Esophagus squamous epithelium (tissue), 5 donors: Measurements from ENCODE around the gene PRPS2. TPM values are rescaled to one million over a fixed set of nuclear protein-coding genes. Genes with fewer than 3 reads are reported as not detected.

Experiments used
- DNase-seq: peaks from one replicate; lab custom pipeline; 2025; lab: John Stamatoyannopoulos, UW
- H3K27ac ChIP-seq, 4 donors: fragments of 200-600 bp; sonication (generic); one replicate each; pipeline ENCODE4 v1.5.1; 2016 to 2019; ENCODE audit warnings: mild to moderate bottlenecking in 1 of 4
- H3K27me3 ChIP-seq, 4 donors: fragments of 200-600 bp; sonication (generic); 1 replicate in 3 of 4; 2 replicates in 1 of 4; pipeline versions ENCODE4 v1.5.1 to v1.6.0; 2017 to 2021; ENCODE audit warnings: antibody characterized with exemption in 1 of 4
- H3K36me3 ChIP-seq, 3 donors: fragments of 200-600 bp; sonication (generic); one replicate each; pipeline ENCODE4 v1.5.1; 2016 to 2019
- H3K4me1 ChIP-seq, 3 donors: fragments of 200-600 bp; sonication (generic); one replicate each; pipeline ENCODE4 v1.5.1; 2017 to 2019
- H3K4me3 ChIP-seq, 4 donors: fragments of 200-600 bp; sonication (generic); 1 replicate in 3 of 4; 2 replicates in 1 of 4; pipeline ENCODE4 v1.5.1; 2016 to 2019; ENCODE audit warnings: mild to moderate bottlenecking in 2 of 4, moderate library complexity in 1 of 4
- H3K9me3 ChIP-seq, 3 donors: fragments of 200-600 bp; sonication (generic); one replicate each; pipeline ENCODE4 v1.5.1; 2016 to 2019
- CTCF ChIP-seq, 6 experiments: fragments of 450-650 bp in 4 of 6; fragments of 200-600 bp in 2 of 6; sonication (generic) in 2 of 6; IDR thresholded peaks; one replicate each; pipeline ENCODE4 v1.5.1; 2016 to 2019; ENCODE audit warnings: antibody characterized with exemption in 6 of 6, mild to moderate bottlenecking in 4 of 6, moderate library complexity in 4 of 6
- POLR2A ChIP-seq, 4 donors: fragments of 450-650 bp; IDR thresholded peaks; one replicate each; pipeline ENCODE4 v1.6.1; 2017; ENCODE audit warnings: antibody characterized with exemption in 4 of 4, mild to moderate bottlenecking in 4 of 4, moderate library complexity in 3 of 4
- WGBS, 2 donors: methylation state at CpG; one replicate each; pipeline ENCODE4 v1.1.5; 2018; 5-methylcytosine and 5-hydroxymethylcytosine counted together
- intact Hi-C: fragments of 100-400 bp; cut with DNase I; formaldehyde crosslinking; loops from one replicate; pipeline ENCODE4 v1.15.0; 2022
- total RNA-seq, 4 donors: library from RNA; depleted of rRNA; stranded (reverse); fragments of >200 nt; gene quantifications; one replicate each; pipeline ENCODE4 v1.1.0, GENCODE V29; 2016
- donor health status: DM: yes; HTN: yes; CAD: no.

PRPS2 gene
- total RNA-seq, 4 donors from 2014 or later, result 19.4 to 43.2 (median 25.3) TPM

DNA sequence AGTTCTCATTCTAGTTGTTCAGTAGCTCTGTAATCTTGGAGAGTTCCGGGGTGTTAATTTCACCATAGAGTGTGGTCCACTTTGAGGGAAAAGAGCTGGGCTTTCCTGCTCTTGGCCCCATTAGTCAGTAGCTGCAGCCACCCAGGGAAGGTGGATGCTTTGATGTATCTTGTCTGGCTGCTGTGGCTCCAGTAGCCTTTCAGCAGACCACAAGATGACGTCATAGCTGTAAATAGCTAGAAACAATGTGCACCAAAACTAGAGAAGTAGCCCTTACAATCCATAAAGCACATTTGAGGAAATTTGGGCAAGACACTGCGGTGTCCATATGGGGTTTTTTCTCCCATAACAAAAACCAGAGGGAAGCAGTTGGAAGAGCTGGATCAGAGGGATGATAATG is 32.9 kb upstream of the PRPS2 start:
- no peak overlapping the region for H3K27ac ChIP-seq
- WGBS, 2 donors, result 71 to 100% methylated on average over 1 to 3 of the region's 3 CpGs
- no peak overlapping the region for H3K4me3 ChIP-seq
- no peaks in the 10 kb centered on the region for H3K27me3 ChIP-seq
- intact Hi-C loops, result no loop called here
- no peak for TF ChIP-seq POLR2A (IDR thresholded peaks at IDR 0.05)
- no peak for TF ChIP-seq CTCF (IDR thresholded peaks at IDR 0.05)
- no peaks in the 10 kb centered on the region for H3K4me1 ChIP-seq
- H3K9me3 ChIP-seq, result peaks cover 0 to 3% (median 0%) of the 10 kb centered on the region in 3 donors
- no peaks in the 10 kb centered on the region for H3K36me3 ChIP-seq
- no peak for DNase-seq

DNA sequence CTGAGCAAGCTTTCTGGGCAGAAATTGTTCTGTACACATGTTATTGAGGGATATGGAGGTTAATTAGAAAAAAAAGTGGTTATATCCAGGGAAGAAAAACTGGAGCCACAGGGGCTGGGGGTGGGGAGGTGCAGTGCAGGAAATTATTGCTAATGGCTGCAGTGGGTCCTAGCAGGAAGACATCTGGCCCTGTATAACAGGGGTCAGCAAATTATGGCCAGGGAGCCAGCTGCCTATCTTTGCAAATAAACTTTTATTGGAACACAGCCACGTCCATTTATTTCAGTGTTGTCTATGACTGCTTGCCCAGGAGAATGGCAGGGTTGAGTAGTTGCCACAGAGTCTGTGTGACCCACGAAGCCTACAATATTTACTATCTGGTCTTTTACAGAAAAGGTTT is 23.4 kb upstream of the PRPS2 start:
- no peaks in the 10 kb centered on the region for H3K36me3 ChIP-seq
- H3K4me3 ChIP-seq, result no peak overlapping the region
- H3K27ac ChIP-seq, result no peak overlapping the region
- TF ChIP-seq POLR2A (IDR thresholded peaks at IDR 0.05) (no peak), CTCF (IDR thresholded peaks at IDR 0.05) (no peak)
- WGBS, 2 donors, result 32 to 48% methylated on average over 2 of the region's 2 CpGs
- H3K27me3 ChIP-seq, result peaks cover 0 to 17% (median 0%) of the 10 kb centered on the region in 4 donors
- intact Hi-C loops, result no loop called here
- DNase-seq, result no peak
- no peaks in the 10 kb centered on the region for H3K9me3 ChIP-seq
- H3K4me1 ChIP-seq, result no peaks in the 10 kb centered on the region

- no peak for DNase-seq
- Histone ChIP-seq H3K4me3 (no peak overlapping the region), H3K27me3 (peaks cover 0 to 24% (median 1%) of the 10 kb centered on the region in 4 donors), H3K9me3 (no peaks in the 10 kb centered on the region), H3K4me1 (no peaks in the 10 kb centered on the region), H3K27ac (no peak overlapping the region), H3K36me3 (no peaks in the 10 kb centered on the region)
- TF ChIP-seq CTCF (IDR thresholded peaks at IDR 0.05), result no peak
- no peak for TF ChIP-seq POLR2A (IDR thresholded peaks at IDR 0.05)
- intact Hi-C loops, result no loop called here
- WGBS, 2 donors, result 66 to 84% methylated on average over 4 of the region's 4 CpGs
Observed at GRCh38 chrX:12768491-12768890, 22.7 kb upstream of the PRPS2 start.

- DNase-seq, result no peak
- Histone ChIP-seq H3K27me3 (peaks cover 0 to 28% (median 1%) of the 10 kb centered on the region in 4 donors), H3K4me1 (no peaks in the 10 kb centered on the region), H3K4me3 (no peak overlapping the region), H3K9me3 (no peaks in the 10 kb centered on the region), H3K27ac (no peak overlapping the region), H3K36me3 (no peaks in the 10 kb centered on the region)
- 28 to 43% methylated on average over 4 to 5 of the region's 5 CpGs for WGBS, 2 donors
- intact Hi-C loops, result no loop called here
- TF ChIP-seq CTCF (IDR thresholded peaks at IDR 0.05), result peak; percentile 8 to 52 (median 40)
- no peak for TF ChIP-seq POLR2A (IDR thresholded peaks at IDR 0.05)
Observed at GRCh38 chrX:12770440-12770839, 20.8 kb upstream of the PRPS2 start.

DNA sequence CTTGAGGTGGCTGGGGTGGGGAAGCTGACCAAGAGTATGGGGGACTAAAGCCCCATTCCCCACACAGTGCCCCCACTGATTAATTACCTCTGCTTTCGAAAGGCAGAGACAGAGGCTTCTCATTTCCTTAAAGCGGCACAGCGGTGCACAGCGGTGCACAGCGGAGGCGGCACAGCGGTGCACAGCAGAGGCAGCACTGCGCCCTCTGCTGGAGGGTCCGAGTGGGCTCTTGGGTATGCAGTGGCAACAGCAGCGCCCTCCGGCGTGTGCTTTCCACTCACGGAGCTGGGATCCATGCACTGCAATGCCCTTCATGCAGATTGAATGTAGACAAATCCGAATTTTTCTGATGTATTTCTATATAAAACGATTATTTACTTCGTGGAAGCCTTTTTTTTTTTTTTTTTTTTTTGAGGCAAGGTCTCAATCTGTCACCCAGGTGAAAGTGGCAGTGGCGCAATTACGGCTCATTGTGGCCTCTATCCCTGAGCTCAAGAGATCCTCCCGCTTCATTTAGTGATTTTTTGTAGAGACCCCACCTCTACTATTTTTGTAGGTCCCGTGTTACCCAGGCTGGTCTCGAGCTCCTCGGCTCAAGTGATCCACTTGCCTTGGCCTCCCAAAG is 19.7 kb upstream of the PRPS2 start:
- intact Hi-C loops, result no loop called here
- Histone ChIP-seq H3K27ac (no peak overlapping the region), H3K36me3 (no peaks in the 10 kb centered on the region), H3K4me1 (no peaks in the 10 kb centered on the region), H3K27me3 (peaks cover 0 to 28% (median 1%) of the 10 kb centered on the region in 4 donors), H3K9me3 (no peaks in the 10 kb centered on the region), H3K4me3 (no peak overlapping the region)
- 31 to 38% methylated on average over 18 to 19 of the region's 22 CpGs for WGBS, 2 donors
- no peak for DNase-seq
- peak; percentile 33 to 58 (median 50) for TF ChIP-seq CTCF (IDR thresholded peaks at IDR 0.05)
- TF ChIP-seq POLR2A (IDR thresholded peaks at IDR 0.05), result no peak
